ENCODE measurements around the gene ENPP3. TPM values are rescaled to one million over a fixed set of nuclear protein-coding genes. Genes with fewer than 3 reads are reported as not detected.
A peak's percentile ranks its signal among the peaks of the same experiment; 100 is the strongest.

Gene ENPP3
- not detected for total RNA-seq
- long read RNA-seq = 0 reads

DNA sequence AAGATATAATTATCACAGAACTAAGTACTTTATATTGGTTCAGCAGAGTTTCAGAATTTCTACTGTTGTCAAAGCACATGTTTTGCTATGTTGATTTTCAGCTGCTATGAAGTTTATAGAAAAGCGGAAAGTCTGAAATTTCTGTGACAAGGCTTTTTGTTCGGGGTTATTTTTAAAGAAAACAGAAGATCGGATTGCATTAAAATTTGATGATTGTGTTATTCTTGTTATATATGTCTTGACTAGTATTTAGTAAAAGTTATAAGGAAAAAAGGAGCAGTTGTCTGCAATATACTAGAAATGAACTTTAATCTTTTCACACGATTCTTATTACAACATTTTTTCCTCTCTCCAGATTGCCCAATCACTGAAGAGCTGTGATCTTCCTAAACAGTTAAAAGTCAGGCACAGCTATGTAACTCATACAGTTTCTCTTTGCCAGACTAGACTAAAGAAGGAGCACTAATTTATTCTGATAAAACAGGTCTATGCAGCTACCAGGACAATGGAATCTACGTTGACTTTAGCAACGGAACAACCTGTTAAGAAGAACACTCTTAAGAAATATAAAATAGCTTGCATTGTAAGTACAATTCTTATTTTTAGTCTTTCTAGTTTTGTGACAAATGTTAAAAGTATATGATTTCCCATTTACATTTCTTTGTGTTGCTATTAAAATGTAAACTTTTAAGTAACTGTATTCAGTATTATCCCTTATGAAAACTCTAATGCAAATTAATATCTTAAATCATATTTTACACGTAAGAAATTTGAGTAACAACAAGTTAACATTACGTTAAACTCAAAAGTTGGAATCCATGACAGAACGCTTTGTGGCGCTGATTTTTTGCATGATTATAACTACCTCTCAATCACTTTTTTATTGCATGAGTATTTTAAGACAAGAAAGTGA is at the start of gene ENPP3:
Gene ENPP3 (plus strand): TSS at position 423 of the 913 bp plus-strand sequence. CDS start 83 bp downstream, at position 506.
- ATAC-seq = no peak
- DNase-seq = no peak
- intact Hi-C loops (cut with micrococcal nuclease) = no loop called here

- DNase-seq = no peak
- intact Hi-C loops (cut with micrococcal nuclease) = no loop called here
- no peak for ATAC-seq
Measured at GRCh38 chr6:131587909-131588308, 49.2 kb upstream of the ENPP3 start.

DNA sequence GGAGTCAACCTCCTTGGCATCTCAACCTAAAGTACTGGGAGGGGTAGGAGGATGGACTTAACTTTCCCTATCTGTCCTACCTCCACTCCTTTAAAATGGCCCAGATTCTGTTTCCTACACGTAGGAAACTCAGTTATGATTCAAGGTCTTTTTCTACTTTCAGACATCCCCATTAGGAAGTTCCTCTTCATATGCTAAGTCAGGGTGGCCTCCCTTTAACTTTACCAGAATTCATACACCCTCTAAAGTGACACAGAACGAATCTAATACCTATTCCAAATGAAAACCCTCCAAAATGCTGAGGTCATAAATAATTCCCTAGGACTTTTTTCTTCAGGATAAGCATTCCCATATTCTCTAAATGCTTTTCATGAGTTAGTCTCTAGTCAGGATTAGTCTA is 48.5 kb upstream of the ENPP3 start:
- intact Hi-C loops (cut with micrococcal nuclease) = no loop called here
- no peak for DNase-seq
- ATAC-seq = no peak

- intact Hi-C loops (cut with micrococcal nuclease) = no loop called here
- DNase-seq (no peak), ATAC-seq (no peak)
Measured at GRCh38 chr6:131592935-131593334, 44.2 kb upstream of the ENPP3 start.

GRCh38 chr6:131594074-131594473 is 43.0 kb upstream of the ENPP3 start:
- intact Hi-C loops (cut with micrococcal nuclease) = no loop called here
- DNase-seq (no peak), ATAC-seq (no peak)

DNA sequence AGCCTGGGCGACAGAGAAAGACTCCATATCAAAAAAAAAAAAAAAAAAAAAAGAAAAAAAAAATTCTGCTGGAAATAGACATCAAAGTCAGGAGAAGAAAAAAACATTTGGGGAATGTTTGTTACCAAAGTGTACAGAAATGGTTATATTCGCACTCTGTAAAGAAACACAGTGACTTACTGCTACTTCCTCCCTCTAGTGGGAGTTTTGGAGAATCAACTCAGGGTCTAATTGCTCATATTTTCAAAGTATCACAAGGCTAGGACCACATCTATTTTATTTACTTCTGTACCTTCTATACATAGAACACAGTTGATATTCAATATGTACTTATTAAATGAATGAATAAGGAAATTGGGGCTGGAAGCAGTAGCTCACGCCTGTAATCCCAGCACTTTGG is 39.7 kb upstream of the ENPP3 start:
- DNase-seq = no peak
- intact Hi-C loops (cut with micrococcal nuclease) = no loop called here
- ATAC-seq = no peak

- no peak for DNase-seq
Measured at GRCh38 chr6:131600716-131601115, 36.4 kb upstream of the ENPP3 start.

DNA sequence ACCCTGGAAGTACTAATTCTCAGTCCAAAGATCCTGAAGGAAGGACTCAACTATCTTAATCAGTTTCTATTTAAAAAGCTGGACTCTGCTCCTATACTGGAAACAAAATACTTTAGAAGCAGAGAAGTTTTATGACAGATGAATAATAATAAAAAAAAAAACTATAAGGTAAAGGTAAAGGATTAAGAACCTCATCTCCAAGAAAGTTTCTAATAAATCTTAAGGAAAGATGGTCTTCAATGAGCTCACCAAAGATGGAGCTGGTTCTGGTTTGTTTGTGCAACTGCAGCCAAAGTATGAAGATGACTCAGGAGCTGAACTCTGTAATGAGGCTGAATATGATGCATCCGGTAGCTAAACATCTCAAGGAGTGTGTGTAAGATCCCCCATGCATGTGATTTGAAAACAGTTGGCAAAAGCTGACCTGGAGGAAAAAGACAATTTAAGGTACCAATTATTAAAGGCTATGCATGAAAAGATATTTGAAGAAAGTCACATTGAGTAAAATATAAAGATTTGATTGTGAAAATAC is 34.3 kb upstream of the ENPP3 start:
- ATAC-seq (no peak), DNase-seq (no peak)
- intact Hi-C loops (cut with micrococcal nuclease) = no loop called here

More at GRCh38 chr6:131600716-131601115, 36.4 kb upstream of the ENPP3 start:
- ATAC-seq = peak; percentile 87
- intact Hi-C loops (cut with micrococcal nuclease) = no loop called here

DNA sequence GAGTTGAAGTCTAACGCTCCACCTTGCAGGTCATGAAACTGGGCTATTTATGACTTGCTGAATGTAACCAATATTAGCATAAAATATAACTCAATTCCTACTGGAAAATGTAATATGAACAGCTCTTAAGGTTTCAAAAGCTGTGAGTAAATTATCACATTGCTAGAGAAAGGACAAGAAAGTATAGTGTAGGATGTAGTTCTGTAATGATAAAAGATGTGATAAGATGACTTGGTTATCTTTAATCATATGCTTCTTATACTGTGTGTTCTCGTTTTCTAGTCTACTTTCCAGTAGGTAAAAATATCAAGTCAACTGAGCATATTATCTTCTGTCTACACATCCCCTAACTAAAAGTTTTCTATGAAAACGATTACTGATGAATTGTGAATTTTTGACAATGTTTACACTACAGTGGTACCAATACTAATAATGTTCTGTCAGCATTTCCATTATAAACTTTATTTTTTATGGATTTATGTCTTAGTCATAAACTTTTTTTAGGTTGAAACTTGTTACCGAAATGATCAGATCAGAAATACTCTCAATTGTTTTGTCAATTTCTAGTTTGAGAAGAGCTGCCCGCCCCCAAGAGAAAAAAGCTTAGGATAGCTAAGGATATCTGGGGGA is 23.7 kb upstream of the ENPP3 start:
- intact Hi-C loops (cut with micrococcal nuclease) = no loop called here
- ATAC-seq (no peak), DNase-seq (no peak)

DNA sequence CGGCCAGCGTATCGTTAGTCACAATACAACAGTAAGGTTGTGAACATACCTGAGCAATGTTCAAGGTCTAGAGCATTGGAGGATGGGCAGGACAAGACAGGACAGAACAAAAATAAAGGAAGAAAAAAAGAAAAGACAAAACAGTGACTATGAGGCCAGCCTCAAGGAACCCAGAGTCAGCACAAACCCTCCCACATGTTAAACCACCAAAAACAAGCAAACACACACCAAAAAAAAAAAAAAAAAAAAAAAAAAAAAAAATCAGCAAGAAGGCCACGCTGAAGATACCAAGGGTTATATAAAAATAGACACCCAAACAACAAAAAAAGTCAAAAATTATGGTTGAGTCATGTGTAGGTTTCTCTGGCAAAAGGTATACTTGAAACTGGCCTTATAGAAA is 21.8 kb upstream of the ENPP3 start:
- ATAC-seq = no peak
- no peak for DNase-seq
- intact Hi-C loops (cut with micrococcal nuclease) = no loop called here

- peak; percentile 99 for ATAC-seq
- DNase-seq = peak; percentile 96
- intact Hi-C loops (cut with micrococcal nuclease) = no loop called here
Measured at GRCh38 chr6:131627724-131628682, 9.1 kb upstream of the ENPP3 start, which contains the start of gene MED23. MED23 (minus strand) TSS chr6:131628242; CDS start chr6:131628049, 193 bp downstream.

DNA sequence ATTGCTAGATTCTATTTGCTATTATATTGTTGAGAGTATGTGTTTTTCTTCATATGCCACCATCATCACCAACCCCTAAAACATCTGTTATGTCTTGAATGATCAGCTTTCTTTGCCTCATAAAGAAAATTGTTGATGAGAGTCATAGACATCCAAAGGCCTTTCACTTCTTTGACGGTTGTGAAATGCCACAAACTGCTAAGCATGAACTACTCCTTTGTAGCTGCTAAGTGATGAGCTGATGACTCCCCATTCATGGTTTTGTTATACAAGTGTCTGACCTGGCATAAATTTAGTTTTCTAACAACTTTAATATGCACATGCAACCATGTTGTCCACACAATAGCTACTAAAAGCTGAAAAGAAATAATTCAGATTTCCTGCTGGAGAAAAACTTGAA is 8.4 kb upstream of the ENPP3 start:
- intact Hi-C loops (cut with micrococcal nuclease) = no loop called here
- DNase-seq = no peak
- no peak for ATAC-seq

DNA sequence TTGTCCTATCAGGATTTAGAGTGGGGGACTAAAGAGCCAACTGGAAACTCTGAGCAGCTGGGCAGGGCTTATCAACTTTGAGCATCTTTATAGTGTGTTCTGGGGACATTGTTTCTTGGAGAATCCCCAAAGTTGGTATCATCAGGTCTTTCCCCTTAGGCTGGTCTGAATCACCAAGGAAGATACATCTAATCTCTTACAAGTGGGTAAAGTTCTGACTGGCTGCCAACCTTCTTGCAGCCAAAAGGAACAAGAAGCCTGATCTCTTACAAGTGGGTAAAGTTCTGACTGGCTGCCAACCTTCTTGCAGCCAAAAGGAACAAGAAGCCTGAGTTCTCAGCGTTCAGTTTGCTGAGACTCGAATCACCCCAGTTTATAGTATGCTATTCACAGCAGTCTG is 7.5 kb upstream of the ENPP3 start:
- intact Hi-C loops (cut with micrococcal nuclease) = no loop called here
- DNase-seq (no peak), ATAC-seq (no peak)

- ATAC-seq = no peak
- intact Hi-C loops (cut with micrococcal nuclease) = no loop called here
- no peak for DNase-seq
Measured at GRCh38 chr6:131631625-131632289, 5.3 kb upstream of the ENPP3 start.

DNA sequence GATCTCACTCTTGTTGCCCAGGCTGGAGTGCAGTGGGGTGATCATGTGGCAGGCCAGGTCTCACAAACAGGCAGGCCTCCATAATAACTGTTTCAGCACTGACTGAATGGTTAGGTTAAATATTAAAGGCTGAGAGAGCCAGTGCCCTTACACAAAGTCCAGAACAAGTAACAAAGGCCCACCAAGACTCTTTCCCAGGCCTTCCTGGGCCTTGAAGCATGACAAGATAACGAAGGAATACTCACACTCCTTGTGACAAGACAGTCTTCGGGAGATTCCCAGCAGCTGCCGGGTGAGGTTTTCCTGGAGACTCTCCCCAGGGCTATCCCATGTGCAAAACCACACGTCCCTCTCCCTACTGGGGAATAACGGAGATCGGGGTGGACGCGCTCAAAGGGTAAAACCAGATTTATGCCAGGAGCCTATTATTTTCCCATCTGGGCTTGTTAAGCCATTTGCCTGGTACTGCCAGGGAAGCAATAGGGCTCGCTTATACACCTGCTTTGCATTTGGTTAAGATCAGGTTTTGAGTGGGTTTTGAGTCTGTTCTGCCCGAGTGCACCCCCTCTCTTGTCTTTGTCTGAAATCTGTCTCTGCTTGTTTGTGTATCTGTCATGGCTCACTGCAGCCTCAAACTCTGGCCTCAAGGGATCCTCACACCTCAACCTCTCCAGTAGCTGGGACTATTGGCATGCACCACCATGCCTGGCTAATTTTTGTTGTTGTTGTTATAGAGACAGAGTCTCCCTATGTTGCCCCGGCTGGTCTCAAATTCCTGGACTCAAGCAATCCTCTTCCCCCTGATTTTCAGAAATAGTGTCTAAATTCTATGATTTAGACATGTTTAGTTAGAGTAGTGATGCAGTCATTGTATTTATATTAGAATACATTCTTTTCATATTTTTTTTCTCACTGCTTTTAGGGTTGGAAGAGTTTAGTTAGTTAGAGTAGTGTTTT is 1.4 kb upstream of the ENPP3 start:
- intact Hi-C loops (cut with micrococcal nuclease) = no loop called here
- ATAC-seq (no peak), DNase-seq (no peak)

DNA sequence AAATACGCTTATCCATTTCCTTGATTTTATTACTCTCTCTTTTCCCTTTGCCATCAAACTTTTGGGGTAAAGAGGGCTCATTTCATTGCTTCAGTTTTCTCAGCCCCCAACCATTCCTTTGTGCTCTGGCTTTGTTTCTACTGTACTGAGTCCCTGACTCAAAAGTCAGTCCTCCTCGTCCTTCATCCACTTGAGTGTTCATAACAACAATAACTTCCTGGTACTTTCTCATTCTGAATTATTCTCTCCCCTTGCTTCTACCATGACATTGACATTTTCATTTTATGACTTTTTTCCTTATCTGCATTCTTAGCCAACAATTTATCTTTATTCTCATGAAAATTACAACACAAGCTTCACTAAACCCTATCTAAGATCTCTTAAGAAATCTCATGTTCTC is 911 bp downstream of the ENPP3 start:
- intact Hi-C loops (cut with micrococcal nuclease) = no loop called here

GRCh38 chr6:131640100-131640499 is 3.0 kb downstream of the ENPP3 start:
- DNase-seq = no peak
- ATAC-seq = no peak
- intact Hi-C loops (cut with micrococcal nuclease) = no loop called here

More for the DNA sequence above, 911 bp downstream of the ENPP3 start:
- ATAC-seq (no peak), DNase-seq (no peak)

GRCh38 chr6:131640576-131640975 is 3.5 kb downstream of the ENPP3 start:
- intact Hi-C loops (cut with micrococcal nuclease) = no loop called here
- no peak for DNase-seq
- ATAC-seq = no peak
